ENCODE measurements around the gene MYBPH.

MYBPH gene

DNA sequence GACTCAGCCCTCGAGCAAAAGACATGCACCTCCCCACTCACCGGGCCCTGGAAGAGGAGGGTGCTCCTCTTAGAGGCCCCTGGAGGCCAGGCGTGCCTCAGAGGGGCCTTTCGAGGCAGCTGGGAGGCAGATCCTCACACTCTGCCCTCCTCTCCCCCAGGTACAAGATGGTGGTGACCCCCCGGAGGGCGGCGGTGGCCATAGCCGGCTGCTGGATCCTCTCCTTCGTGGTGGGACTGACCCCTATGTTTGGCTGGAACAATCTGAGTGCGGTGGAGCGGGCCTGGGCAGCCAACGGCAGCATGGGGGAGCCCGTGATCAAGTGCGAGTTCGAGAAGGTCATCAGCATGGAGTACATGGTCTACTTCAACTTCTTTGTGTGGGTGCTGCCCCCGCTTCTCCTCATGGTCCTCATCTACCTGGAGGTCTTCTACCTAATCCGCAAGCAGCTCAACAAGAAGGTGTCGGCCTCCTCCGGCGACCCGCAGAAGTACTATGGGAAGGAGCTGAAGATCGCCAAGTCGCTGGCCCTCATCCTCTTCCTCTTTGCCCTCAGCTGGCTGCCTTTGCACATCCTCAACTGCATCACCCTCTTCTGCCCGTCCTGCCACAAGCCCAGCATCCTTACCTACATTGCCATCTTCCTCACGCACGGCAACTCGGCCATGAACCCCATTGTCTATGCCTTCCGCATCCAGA, 10.4 kb downstream of the MYBPH start:
- no peak for DNase-seq

DNA sequence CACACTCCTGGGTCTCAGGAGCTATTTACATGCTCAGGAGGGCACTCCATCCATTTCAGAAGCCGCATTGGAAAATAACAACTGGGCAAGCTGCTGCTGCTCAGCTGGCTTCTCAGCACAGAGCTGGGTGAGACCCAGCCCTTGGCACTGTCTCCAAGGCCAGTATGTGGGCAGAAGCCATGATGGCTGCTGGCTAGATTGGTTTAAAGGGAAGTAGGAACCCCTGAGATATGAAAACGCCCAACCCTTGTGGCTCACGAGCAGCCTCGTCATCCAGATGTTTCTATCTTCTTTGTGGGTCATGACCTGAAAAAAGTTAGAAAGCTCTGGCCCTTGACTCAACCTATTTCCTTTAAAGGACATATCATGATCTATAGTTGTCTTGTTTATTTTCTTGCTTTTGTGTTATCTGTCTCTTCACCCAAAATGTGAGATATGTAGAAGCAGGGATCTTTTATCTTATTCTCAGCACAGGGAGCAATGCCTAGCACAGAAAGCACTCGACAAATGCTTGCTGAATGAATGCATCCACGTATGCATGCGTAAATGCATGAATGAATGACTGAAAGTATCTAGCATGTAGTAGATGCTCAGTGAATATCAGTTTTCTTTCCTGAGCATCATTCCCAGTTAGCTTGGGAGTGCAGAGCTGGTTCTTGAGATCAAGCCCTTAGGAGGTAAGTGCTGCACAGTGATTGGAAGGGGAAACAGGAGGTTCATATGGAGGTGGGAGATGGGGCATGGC, 11.6 kb downstream of the MYBPH start:
- no peak for DNase-seq

DNA sequence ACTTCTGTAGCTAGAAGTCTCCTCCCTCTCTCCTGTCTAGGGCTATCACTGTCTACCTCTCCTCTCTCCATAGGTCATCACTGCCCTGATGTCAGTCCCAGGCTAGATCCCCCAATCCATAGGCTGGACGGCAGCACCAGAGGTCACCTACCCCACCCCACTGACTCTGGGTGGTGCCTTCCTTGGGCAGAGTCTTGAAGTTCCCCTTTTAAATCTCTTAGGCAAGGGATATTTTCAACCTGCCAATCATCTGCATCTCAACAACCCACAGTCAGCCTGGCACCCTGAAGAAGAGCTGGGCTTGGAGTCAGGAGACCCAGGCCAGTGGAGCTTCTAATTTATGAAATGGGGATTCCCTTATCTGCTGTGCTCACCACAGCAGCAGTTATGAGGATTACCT, 13.2 kb downstream of the MYBPH start:
- no peak for DNase-seq

DNA sequence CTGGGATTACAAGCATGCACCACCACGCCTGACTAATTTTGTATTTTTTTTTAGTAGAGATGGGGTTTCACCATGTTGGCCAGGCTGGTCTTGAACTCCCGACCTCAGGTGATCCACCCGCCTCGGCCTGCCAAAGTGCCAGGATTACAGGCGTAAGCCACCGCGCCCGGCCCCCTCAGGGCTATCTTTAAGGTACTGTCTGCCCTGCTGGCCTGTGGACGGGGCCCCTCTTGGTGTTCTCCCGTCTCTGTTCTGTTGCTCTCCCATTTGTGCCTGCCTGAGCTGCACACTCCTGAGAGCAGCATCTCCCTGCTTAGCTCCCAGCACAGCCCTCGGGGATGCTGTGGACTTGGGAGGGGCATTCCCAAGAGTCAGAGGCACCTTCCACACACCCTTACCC, 13.9 kb downstream of the MYBPH start:
- DNase-seq: no peak

DNA sequence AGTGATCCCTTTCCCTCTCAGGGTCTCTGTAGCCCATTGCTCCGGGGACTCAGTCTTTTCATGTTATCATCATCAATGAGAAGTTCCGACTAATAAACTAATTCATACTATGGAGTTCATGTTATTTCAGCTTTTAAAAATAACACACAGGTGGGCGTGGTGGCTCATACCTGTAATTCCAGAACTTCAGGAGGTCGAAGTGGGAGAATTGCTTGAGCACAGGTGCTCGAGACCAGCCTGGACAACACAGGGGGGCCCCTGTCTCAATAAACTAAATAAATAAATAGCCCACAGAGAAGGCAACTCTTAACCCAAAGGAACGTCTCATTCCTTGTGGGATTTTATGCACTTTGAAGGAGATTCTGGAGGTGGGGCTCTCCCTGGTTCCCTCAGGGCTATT, 14.5 kb downstream of the MYBPH start:
- DNase-seq: no peak

DNA sequence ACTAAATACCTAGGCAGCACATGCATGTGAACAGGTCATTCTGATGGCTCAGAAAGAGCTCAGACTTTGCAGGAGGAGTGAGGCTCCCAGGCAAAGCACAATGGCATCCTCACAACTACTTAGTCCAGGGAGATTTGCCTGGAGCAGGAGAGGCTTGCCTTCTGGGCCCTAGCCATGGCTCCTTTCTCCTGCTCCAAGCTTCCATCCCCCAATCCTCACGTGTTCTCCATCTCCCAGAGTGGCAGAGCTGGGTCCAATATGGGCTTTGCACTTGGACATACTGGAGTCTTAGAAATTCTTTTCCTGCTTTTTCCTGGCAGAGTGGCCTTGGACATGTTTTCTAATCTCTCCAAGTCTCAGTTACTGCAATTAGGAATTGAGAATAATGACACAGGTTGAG, 15.8 kb downstream of the MYBPH start:
- no peak for DNase-seq

DNA sequence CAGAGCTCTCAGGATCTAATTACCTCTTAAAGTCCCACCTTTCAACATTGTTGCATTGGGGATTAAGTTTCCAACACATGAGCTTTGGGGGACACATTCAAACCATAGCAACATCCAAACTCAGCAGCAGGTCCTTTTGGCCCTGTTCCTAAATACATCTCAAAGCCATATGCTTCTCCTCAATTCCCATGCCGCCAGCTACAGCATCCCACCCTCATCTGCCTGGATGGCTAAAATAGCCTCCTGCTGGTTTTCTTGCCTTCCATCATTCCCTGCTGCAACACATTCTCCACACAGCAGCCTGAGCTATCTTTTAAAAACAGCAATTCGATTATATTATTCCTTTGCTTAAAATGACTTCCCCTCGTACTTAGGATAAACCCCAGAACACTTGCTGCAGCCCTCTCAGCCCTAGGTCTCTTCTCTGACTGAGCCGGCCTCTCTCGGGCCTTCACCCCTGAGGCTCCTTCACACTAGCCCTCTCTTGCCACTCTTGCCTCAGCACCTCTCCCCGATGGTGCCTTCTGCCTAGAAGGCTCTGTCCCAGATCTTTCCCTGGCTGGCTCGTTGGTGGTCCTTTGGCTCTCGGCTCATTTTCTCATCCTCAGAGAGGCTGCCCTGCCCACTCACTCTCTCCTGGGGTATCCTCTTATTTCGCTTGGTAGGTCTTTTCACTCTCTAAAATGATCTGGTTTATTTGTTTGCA, 16.5 kb downstream of the MYBPH start:
- no peak for DNase-seq

DNA sequence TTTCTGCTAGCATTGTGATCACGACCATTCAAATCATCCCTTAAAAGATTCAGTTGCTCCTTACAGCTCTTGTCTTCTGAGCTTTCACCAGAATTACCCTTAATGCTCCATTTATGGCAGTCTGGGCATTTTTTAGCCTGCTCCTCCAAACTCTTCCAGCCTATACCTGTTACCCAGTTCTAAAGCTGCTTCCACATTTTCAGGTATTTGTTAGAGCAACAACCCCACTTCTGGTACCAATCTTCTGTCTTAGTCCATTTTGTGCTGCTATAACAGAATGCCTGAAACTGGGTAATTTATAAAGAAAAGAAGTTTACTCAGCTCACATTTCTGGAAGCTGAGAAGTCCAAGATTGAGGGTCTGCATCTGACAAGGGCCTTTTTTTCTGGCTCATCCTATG, 17.2 kb downstream of the MYBPH start:
- DNase-seq: no peak

DNA sequence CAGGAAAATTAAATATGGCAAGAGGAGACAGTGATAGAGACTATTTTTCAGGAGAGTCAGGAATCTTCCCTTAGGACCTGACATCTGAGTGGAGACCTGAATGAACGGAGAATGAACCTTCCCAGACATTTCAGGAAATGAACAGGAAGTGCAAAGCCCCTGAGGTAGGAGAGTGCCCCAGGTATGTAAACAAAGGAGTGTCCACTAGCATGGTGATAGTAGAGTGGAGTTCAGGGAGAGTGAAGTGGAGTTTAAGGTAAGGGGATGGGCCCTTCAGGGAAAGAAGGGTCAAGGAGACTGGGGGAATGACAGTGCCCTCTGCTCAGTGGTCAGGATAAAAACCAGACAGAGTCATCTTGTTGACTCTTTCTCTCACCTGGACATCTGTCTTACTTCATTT, 19.3 kb downstream of the MYBPH start:
- DNase-seq: no peak

DNA sequence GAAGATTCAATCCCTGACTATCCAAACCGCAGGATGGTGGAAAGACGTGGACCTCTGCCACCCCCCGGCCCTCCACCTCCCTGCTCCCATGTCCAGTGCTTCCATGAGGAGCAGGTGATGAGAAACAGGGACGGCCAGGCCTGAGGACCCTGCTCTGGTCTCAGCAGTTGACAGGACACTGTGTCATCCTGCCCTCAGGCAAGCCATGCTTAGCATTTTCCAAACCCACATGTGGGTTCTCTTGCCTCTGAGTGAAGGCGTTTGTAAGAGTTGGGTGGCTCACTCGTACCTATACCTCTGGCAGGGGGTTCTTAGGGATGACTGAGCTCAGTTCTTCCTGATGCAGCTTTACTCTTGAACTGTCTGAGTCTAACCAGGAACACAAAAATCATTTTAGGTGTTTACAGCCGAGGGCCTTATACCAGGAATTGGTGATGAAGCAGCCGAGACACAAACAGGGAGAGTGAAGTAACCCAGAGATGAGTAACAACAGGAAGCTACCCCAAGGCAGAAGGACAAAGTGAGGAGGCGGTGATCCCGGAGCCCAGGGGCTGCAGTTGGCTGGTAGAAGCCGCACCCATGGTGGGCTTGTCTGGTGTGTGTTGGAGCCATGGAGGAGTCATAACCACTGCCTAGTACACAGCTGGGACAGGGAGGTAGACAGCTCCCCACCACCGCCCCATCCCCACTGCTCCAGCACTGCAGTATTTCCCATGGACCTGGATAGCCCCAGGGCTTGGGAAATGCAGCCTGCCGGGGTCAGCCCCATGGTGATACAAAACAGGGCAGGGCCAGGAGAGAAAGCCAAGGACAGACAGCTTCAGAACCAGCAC, 21.4 kb downstream of the MYBPH start:
- DNase-seq: no peak

DNA sequence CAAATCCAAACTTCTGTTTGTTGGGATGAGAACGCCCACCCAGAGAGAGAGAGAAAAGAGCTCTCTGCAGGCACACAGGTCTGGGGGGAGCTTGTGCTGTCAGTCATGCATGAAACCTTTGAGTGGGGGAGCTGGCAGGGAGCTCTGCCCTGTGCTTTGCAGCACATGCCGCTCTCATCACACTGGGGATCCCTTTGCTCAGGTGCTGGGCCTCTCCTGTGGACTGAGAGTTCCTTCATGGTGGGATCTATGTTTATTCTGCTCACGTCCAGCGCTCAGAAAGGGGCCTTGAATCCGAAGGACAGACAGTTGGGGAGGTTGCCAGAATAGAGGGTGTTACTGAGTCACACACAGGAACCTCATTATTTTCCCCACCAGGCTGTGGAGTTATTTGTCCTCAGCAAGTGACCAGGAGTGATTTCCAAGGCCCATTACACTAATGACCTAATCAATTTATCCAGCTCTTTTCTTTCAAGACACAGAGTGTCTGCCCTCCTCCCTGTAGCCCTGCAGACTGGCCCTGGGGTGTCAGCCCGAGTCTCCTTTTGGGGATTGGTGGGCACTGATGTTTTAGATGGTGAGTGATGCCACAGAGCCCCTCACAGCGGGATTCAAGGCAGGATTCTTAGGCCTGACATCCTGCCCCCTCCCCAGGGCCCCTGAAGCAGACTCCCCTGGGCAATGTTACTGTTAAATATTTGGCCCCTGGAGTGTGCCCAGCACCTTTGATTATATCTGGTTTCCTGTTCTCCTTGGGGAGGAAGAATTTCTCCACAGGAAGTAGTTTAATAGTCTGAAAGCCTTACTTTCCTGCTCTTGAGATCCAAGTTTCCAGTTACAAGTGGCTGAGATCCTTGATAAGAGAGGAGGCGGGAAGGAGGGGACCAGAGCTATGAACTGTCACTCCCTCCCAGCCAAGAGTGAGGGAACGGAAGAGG, 22.3 kb downstream of the MYBPH start:
- DNase-seq: no peak

DNA sequence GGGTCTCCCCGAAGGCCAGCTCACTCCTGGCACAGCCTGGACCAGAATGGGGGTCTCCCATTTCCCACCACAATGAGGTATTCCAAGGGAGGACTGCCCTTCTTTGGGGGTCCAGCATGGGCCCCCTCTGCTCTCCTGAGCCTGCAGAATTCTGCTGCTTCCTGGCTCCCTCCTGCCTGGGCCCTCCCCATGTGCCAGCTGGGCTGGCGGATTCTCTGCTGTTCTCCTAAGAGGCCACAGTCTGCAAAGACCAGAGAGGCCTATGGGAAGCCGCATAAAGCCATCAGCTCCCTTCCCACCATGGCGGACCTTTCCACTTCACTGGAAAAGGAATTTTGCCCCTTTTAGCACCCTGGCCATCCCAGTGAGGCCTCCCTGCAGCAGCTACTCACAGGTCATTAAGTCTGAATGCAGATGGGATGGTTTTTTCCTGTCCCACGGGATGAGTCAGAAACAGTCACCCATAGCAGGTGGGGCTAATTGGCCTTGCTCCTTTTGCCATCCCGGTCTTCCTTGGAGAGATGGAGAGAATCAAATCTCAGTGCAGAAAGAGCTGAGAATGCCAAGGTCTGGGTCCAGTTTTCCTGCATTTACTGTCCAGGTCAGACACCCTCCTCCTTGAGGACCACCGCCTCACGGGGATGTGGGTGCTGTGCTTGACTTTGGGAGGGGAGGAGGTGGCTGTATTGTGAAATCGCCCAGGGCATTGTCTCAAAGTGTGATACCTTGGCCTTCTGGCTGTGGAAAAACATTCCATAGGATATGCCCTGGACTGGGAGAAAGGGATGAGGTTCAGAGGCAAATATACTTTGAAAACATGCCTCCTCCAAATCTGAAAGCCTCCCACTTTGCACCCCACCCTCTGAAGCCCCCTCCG, 23.2 kb downstream of the MYBPH start:
- DNase-seq: no peak

DNA sequence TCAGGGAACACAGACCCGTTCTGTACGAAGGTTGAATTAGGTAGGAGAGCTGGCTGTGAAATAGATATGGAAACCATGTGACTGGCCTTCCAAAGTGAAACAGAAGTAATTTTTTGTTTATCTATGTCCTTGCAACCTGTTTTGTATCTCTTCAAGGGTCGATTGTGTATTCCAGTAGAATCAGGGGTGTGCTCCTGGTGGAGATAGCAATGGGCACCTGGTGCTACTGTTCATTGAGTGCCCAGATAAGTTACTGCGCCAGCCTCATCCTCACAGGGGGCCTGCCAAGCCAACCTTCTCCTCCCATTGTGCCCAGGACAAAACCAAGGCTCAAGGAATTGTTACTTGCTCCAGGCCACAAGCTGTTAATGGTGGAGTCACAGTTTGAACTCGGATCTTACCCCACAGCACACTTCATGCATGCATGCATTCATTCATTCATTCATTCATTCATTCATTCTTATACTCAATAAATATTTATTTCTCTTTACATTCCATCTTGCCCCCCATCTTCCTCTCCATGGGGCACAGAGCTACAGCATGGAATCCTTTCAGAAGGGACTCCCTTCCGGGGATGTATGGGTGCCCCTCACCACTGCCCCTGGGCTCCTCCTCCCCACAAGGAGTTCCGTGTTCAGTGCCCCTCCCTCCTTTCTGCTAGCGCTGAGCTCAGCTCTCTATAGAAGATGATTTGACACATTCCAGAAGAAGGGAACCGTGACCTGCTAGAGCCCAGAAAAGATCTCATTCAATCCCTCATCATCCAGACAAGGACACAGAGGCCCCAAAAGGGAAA, 24.1 kb downstream of the MYBPH start:
- no peak for DNase-seq

DNA sequence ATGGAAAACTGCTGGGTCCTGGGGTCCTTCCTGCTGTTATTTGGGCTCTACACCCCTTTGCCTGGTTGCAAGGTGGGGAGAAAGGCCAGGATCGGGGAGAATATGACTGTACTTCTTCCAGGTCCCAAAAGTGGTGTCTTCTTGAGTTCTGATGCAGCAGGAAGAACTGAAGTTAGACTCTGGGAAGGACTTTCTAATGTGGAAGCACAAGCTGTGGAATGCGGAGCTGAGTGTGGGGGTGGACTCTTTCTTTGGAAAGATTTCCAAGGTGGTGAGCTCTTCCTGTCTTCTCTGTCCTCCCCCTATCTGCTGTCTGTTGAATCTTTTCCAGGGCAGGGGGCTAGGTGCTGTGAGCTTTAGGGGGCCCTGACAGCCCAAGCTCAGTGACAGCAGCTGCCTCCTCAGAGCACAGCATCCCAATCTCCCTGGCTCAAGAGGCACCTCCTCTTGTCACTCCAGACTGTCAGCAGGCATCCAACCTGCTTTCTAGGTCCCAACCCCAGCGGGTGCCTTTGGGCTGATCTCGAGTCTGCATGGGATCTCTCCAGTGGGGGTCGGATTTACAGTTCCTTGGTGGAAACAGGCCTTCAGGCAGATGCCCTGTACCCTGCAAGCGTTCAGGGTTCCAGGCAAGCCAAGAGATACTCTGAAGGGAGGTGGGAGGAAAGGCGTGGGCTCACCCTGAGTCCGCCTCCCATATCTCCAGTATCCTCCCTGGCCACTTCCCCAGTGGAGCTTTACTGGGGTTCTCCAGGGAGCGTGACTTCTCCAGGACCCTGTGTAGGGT, 24.9 kb downstream of the MYBPH start:
- DNase-seq: no peak

DNA sequence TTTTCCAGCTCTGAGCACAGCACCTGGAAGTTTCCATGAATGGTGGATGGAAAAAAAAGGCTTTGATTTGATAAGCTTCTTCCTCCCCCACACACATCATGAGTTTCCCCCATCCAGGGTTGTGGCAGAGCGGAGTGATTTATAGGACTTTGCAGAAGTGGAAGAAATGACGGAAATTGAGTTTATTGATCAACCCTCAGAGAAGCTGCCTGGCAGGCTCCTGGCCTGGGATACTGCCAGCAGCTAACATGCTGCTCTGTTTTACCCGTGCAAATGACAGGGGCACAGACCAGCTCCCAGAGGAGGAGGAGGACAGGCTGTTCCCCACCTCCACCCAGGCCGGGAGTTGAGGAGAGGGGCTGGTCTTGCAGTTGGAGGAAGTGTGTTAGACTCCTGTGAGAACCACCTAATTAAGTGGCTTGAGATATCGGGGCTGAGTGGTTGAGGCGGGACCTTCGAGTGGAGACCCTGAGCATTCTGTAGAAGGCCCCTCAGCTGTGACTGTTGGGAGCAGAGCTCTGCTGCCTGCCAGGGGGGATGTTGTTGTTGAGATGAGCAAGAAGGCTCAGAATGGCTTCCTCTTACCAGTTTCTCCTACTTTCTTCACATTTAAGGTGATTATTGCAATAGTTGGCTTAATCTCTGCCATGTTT, 26.3 kb downstream of the MYBPH start:
- no peak for DNase-seq

DNA sequence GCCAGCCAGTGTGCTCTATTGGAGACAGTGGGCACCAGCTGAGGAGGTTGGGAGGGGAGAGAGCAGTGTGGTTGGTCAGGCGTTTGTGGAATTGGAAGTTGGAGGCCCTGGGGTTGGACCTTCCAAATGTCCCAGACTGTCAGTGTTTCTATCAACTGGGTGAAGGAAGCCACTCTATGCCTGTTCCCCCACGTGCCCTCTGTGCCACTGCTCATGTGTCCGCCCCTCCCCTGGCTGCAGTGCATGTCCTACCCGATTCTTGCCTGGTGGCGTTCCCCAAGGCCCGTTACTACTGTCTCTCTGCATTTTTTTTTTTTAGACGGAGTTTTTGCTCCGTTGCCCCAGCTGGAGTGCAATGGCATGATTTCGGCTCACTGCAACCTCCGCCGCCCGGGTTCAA, 27.0 kb downstream of the MYBPH start:
- no peak for DNase-seq

DNA sequence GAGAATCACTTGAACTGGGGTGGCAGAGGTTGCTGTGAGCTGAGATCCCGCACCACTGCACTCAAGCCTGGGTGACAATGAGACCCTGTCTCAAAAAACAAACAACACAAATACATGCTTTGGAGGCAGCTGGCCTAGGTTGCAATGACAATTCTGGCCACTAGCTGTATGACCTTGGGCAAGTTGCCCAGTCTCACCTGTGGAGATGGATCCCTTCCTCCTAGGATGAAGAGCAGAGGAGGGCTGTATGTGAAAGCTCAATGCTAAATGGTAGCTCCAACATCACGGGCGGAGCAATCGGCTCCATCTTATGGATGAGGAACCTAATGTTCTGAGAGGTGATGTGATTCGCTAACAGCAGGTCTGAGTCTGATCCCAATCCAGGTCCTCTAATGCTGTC, 27.5 kb downstream of the MYBPH start:
- DNase-seq: no peak

DNA sequence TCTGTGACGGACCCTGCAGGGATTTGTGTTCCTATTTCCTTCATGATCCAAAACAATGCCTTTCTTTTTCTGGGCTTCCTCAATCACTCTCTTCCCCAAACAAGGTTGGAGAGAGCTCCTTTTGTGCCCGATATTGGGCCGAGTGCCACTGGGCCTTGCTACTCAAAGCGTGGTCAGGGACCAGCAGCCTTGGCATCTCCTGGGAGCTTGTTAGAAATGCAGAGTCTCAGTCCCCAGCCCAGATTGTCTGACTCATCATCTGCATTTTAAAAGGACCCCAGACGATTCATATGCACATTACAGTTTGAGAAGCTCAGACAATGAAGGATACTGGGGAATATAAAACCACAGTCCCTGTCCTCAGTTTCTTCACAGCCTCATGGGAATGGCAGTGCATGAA, 28.2 kb downstream of the MYBPH start:
- no peak for DNase-seq

DNA sequence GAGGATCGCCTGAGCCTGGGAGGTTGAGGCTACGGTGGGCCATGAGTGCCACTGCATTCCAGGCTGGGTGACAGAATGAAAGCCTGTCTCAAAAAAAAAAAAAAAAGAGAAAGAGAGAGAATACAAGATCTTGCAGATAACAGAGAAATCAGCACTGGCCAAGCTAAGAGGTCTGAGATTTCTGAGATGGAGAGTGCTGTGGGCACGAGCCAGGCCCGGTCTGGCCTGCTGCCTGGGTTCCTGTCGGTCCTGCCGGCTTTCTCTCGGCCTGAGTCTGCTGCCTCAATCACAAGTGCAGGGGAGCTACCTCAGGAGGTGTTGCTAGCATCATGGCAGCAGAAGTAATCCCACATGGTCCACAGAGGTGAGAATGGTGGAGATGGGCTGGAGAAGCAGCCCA, 29.1 kb downstream of the MYBPH start:
- DNase-seq: no peak
